AG10803 (cell line): Measurements from ENCODE around the gene PDE6D.

ENCODE experiments used
- DNase-seq: peaks from one replicate; pipeline ENCODE4 v3.0.0; 2010; ENCODE audit warnings: low read depth
- H3K4me3 ChIP-seq: 2 replicates; pipeline ENCODE4 v1.5.1; 2011; ENCODE audit warnings: mild to moderate bottlenecking, low read length, control low read depth
- CTCF ChIP-seq: conservative IDR thresholded peaks from 2 replicates; pipeline ENCODE4 v1.5.1; 2011; ENCODE audit warnings: mild to moderate bottlenecking, low read length, control low read depth, inconsistent platforms

The PDE6D gene

GRCh38 chr2:231683292-231684235, 97.5 kb downstream of the PDE6D start:
- DNase-seq = no peak
- no peak for TF ChIP-seq CTCF
- no peak overlapping the region for H3K4me3 ChIP-seq

DNA sequence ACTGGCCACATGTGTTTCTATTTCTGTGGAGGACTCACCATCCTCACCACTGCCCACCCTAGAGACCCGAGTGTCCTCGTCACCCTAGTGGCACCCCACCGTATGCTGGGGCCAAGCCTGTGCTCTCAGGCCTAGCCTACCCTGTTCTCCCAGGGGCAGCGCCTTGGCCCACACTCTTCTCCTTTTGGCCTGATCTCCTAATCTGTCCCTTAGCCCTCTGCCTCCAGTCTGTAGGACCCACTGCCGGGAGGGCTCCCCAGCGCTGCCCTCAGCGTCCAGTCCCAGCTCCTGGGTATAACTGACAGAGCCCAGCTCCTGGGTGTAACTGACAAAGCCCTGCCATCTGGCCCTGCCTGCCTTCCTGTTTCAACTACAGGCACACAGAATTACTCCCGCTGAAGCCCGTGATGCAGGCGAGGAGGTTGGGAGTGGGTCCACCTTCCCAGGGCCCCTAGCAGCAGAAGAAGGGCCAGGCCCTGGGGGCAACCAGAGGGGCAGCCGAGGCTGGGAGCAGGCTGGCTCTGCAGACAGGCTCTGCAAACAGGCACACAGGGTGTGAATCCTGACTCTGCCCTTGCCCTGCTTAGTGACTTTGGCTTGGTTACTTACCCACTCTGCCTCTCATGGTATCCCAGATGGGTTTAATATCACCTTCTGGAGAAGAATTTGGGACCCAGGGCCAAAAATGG, 98.3 kb downstream of the PDE6D start:
- no peak for DNase-seq
- no peak for TF ChIP-seq CTCF
- no peak overlapping the region for H3K4me3 ChIP-seq
